Stomach (tissue), 4 donors: ENCODE results near the gene ZBTB3.

Source experiments
- CTCF ChIP-seq, 7 experiments: fragments of 450-650 bp in 4 of 7; fragments of 200-600 bp in 3 of 7; sonication (generic) in 3 of 7; IDR thresholded peaks; one replicate each; pipeline ENCODE4 v1.5.1; 2016 to 2019; ENCODE audit warnings: antibody characterized with exemption in 7 of 7, control low read depth in 2 of 7, mild to moderate bottlenecking in 1 of 7
- POLR2A ChIP-seq, 4 donors: fragments of 450-650 bp; IDR thresholded peaks; one replicate each; pipeline ENCODE4 v1.6.1; 2016; ENCODE audit warnings: antibody characterized with exemption in 4 of 4, control low read depth in 2 of 4, mild to moderate bottlenecking in 1 of 4, moderate library complexity in 1 of 4

- TF ChIP-seq POLR2A (IDR thresholded peaks at IDR 0.05) (no peak), CTCF (IDR thresholded peaks at IDR 0.05) (no peak)
Observed at GRCh38 chr11:62702246-62702645, 51.7 kb downstream of the ZBTB3 start.
